ENCODE measurements around the gene PPP2R2C.

The PPP2R2C gene

GRCh38 chr4:6427439-6428090 lies 44.8 kb downstream of the PPP2R2C start:
- no peak for DNase-seq (ENCODE audit: low read depth)
- TF ChIP-seq CTCF (IDR thresholded peaks at IDR 0.05; ENCODE audit: control insufficient read depth, insufficient read depth, low read depth, low read length, missing control alignments) = no peak
- H3K4me3 ChIP-seq (ENCODE audit: control insufficient read depth, low read depth, low read length) = no peak overlapping the region

- TF ChIP-seq CTCF (IDR thresholded peaks at IDR 0.05; ENCODE audit: control insufficient read depth, insufficient read depth, low read depth, low read length, missing control alignments) = no peak
Observed at GRCh38 chr4:6426571-6427438, 45.6 kb downstream of the PPP2R2C start.

GRCh38 chr4:6425911-6426310 lies 46.5 kb downstream of the PPP2R2C start:
- no peak for DNase-seq (ENCODE audit: low read depth)

More at GRCh38 chr4:6426571-6427438, 45.6 kb downstream of the PPP2R2C start:
- no peak for DNase-seq (ENCODE audit: low read depth)
- H3K4me3 ChIP-seq (ENCODE audit: control insufficient read depth, low read depth, low read length) = no peak overlapping the region

GRCh38 chr4:6425336-6425735 lies 47.1 kb downstream of the PPP2R2C start:
- no peak for DNase-seq (ENCODE audit: low read depth)
- TF ChIP-seq CTCF (IDR thresholded peaks at IDR 0.05; ENCODE audit: control insufficient read depth, insufficient read depth, low read depth, low read length, missing control alignments) = no peak
- H3K4me3 ChIP-seq (ENCODE audit: control insufficient read depth, low read depth, low read length) = no peak overlapping the region

More at GRCh38 chr4:6425911-6426310, 46.5 kb downstream of the PPP2R2C start:
- TF ChIP-seq CTCF (IDR thresholded peaks at IDR 0.05; ENCODE audit: control insufficient read depth, insufficient read depth, low read depth, low read length, missing control alignments) = no peak
- H3K4me3 ChIP-seq (ENCODE audit: control insufficient read depth, low read depth, low read length) = no peak overlapping the region

- no peak for DNase-seq (ENCODE audit: low read depth)
- no peak overlapping the region for H3K4me3 ChIP-seq (ENCODE audit: control insufficient read depth, low read depth, low read length)
- TF ChIP-seq CTCF (IDR thresholded peaks at IDR 0.05; ENCODE audit: control insufficient read depth, insufficient read depth, low read depth, low read length, missing control alignments) = no peak
Observed at GRCh38 chr4:6424425-6424824, 48.0 kb downstream of the PPP2R2C start.

GRCh38 chr4:6423575-6423974 lies 48.8 kb downstream of the PPP2R2C start:
- no peak for DNase-seq (ENCODE audit: low read depth)
- no peak overlapping the region for H3K4me3 ChIP-seq (ENCODE audit: control insufficient read depth, low read depth, low read length)

More at GRCh38 chr4:6423575-6423974, 48.8 kb downstream of the PPP2R2C start:
- no peak for TF ChIP-seq CTCF (IDR thresholded peaks at IDR 0.05; ENCODE audit: control insufficient read depth, insufficient read depth, low read depth, low read length, missing control alignments)
